Mesothelial cell of epicardium (in vitro differentiated cells): ENCODE data around the gene SH3GLB2. TPM values are rescaled to one million over a fixed set of nuclear protein-coding genes. Genes with fewer than 3 reads are reported as not detected.

ENCODE experiments used
- DNase-seq, 2 experiments: peaks; one replicate each; pipeline ENCODE4 v3.0.0; 2021; ENCODE audit warnings: low spot score in 2 of 2; ENCODE audit not compliant: unreplicated experiment in 2 of 2
- H3K27ac Mint-ChIP-seq: 2 replicates; pipeline ENCODE4 v1.8.0; 2021; ENCODE audit warnings: mixed read lengths
- H3K27me3 Mint-ChIP-seq: 2 replicates; pipeline ENCODE4 v1.8.0; 2021; ENCODE audit warnings: low read depth, mixed read lengths
- H3K36me3 Mint-ChIP-seq: 2 replicates; pipeline ENCODE4 v1.8.0; 2021; ENCODE audit warnings: mixed read lengths
- H3K4me1 Mint-ChIP-seq: 2 replicates; pipeline ENCODE4 v1.8.0; 2021; ENCODE audit warnings: mixed read lengths
- H3K4me3 Mint-ChIP-seq: 2 replicates; pipeline ENCODE4 v1.8.0; 2021; ENCODE audit warnings: mild to moderate bottlenecking, moderate library complexity, mixed read lengths
- H3K9me3 Mint-ChIP-seq: 2 replicates; pipeline ENCODE4 v1.8.0; 2021; ENCODE audit warnings: mixed read lengths
- CTCF ChIP-seq: fragments of 200-600 bp; sonication (generic); IDR thresholded peaks from one replicate; pipeline ENCODE4 v1.5.0; 2021; ENCODE audit warnings: antibody characterized with exemption; ENCODE audit not compliant: unreplicated experiment
- total RNA-seq: library from RNA; stranded (reverse); gene quantifications from 3 replicates; pipeline ENCODE4 v1.2.1, GENCODE V29; 2021

Gene SH3GLB2
- total RNA-seq, 1 donor from 2014 or later: 173 TPM

DNA sequence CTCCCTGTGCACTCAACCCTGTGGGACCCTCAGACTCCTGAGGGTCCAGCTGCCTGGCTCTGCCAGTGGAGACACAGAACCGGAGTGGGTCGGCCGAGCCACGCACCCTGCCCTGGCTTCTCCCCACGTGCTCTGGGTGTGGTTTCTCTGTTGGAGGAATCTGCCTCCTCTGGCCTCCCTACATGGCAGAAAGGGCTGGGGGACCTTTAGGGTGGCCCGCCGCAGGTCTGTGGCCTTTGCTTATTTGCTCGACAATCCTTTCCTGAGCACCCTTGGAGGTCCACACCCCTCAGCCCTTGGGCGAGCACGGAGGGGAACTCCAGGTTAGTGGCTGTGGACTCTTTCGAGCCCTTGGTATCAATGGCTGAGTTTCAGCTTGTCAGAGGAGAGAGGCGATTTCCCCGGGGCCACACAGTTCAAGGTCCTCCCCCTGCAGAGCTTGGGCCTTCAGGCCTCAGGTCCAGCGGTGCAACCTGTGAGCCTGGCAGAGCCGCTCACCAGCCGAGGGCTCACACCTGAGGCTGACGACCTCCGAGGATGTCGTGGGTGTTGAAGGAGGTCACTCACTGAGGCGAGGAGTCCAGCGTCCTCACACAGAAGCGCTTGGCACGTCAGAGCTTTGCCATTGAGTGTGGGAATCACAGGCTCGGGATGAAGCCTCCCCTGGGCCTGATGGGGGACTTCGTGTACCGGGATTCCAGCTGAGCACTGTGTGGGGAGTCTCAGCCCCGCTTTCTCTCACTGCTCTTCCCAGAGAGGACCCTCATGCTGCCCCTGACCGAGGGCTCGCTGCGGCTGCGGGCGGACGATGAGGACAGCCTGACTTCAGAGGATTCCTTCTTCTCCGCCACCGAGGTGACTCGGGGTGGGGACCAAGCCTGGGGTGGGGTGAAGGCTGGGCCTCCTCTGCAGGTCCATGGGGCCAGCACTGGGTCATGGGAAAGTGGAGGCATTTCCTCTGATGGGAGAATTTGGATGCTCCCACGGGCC is 32.0 kb upstream of the SH3GLB2 start:
- Mint-ChIP-seq H3K27ac (no peak overlapping the region), H3K4me3 (no peak overlapping the region), H3K36me3 (peaks cover 13% of the 10 kb centered on the region), H3K27me3 (no peaks in the 10 kb centered on the region), H3K4me1 (no peaks in the 10 kb centered on the region), H3K9me3 (no peaks in the 10 kb centered on the region)
- no peak for DNase-seq
- TF ChIP-seq CTCF: no peak

- Mint-ChIP-seq H3K36me3 (peaks cover 17% of the 10 kb centered on the region), H3K4me3 (no peak overlapping the region), H3K9me3 (no peaks in the 10 kb centered on the region), H3K4me1 (no peaks in the 10 kb centered on the region), H3K27me3 (no peaks in the 10 kb centered on the region), H3K27ac (no peak overlapping the region)
- DNase-seq: no peak
- no peak for TF ChIP-seq CTCF
Measured at GRCh38 chr9:129058965-129059795, 31.0 kb upstream of the SH3GLB2 start.

GRCh38 chr9:129054163-129054851 is 26.2 kb upstream of the SH3GLB2 start:
- DNase-seq: no peak
- Mint-ChIP-seq H3K36me3 (peaks cover 7% of the 10 kb centered on the region), H3K9me3 (no peaks in the 10 kb centered on the region), H3K27ac (no peak overlapping the region), H3K4me3 (no peak overlapping the region), H3K4me1 (no peaks in the 10 kb centered on the region), H3K27me3 (no peaks in the 10 kb centered on the region)
- TF ChIP-seq CTCF: no peak

DNA sequence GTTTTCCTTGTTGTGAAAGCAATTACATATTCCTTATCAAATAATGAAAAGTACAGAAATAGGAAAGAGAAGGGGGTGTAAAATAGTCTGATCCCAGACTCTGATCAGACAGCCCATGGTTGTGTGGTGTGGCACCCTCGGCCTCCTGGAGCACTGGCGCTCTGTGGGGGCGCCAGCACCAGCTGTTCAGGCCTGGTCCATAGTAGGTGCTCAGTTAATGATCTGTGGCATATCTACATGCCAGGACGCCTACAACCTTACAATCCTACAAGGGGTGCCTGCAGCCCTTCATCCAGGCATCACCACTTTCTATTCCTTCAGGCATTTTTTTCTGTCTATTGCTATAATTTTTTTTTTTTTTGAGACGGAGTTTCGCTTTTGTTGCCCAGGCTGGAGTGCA is 24.9 kb upstream of the SH3GLB2 start:
- no peak overlapping the region for H3K27ac Mint-ChIP-seq
- peaks cover 12% of the 10 kb centered on the region for H3K36me3 Mint-ChIP-seq
- no peaks in the 10 kb centered on the region for H3K27me3 Mint-ChIP-seq
- no peak for DNase-seq
- no peaks in the 10 kb centered on the region for H3K9me3 Mint-ChIP-seq
- no peak overlapping the region for H3K4me3 Mint-ChIP-seq
- H3K4me1 Mint-ChIP-seq: no peaks in the 10 kb centered on the region
- no peak for TF ChIP-seq CTCF

DNA sequence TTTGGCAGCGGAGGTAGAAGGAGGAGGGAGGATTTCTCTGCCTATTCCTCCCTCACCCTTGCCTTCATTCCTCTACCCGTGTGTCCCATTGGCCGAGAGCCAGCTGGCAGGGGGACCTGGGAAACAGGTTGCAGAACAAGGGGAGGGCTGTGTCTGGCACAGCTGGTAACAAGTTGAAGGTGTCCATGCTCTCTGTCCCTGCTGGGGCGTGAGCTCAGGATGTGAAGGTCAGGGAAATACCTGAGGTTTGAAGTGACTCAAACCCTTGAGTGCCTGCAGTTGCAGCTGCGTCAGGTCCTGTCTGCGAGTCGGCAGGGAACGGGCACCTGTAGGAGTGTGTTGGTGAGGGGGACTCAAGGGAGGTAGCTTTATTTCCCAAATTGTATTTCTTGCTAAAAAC is 24.5 kb upstream of the SH3GLB2 start:
- peaks cover 12% of the 10 kb centered on the region for H3K36me3 Mint-ChIP-seq
- no peaks in the 10 kb centered on the region for H3K27me3 Mint-ChIP-seq
- no peaks in the 10 kb centered on the region for H3K9me3 Mint-ChIP-seq
- no peak overlapping the region for H3K4me3 Mint-ChIP-seq
- DNase-seq: no peak
- H3K4me1 Mint-ChIP-seq: no peaks in the 10 kb centered on the region
- TF ChIP-seq CTCF: no peak
- H3K27ac Mint-ChIP-seq: peak overlapping the region; percentile 39
